Measurements from ENCODE around the gene C1QTNF3.

DNA sequence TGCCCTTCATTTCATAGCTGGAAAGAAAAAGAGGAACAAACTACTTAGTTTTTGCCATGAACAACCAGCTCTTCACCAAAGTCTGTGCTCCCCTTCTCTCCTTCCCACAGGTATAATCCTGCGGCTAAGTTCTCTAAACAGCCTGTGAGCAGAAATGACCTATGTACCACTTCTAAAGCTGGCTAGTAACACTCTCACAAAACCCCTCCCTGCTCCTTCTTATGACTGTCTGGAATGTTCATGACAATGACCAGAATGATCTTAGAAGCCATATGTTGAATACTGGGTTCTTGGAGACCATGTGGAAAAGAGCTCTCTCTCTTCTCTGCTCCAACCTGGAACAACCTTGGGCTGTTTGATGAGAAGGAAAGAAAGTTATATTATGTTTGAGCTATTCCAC, 22.3 kb downstream of the C1QTNF3 start:
- TF ChIP-seq, protein P1, sequence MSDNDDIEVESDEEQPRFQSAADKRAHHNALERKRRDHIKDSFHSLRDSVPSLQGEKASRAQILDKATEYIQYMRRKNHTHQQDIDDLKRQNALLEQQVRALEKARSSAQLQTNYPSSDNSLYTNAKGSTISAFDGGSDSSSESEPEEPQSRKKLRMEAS (CRISPR knock-in tag; IDR thresholded peaks at IDR 0.05): no peak
- TF ChIP-seq TCF7 (CRISPR knock-in tag; IDR thresholded peaks at IDR 0.05; ENCODE audit: low read depth) (no peak), GTF2I (CRISPR knock-in tag; conservative IDR thresholded peaks at IDR 0.05) (no peak), CBFB (CRISPR knock-in tag; IDR thresholded peaks at IDR 0.05; ENCODE audit: low read depth) (no peak), TEAD1 (CRISPR knock-in tag; IDR thresholded peaks at IDR 0.05) (no peak), MXD4 (CRISPR knock-in tag; IDR thresholded peaks at IDR 0.05; ENCODE audit: borderline replicate concordance) (no peak), TEAD4 (CRISPR knock-in tag; IDR thresholded peaks at IDR 0.05) (no peak), ZBTB21 (CRISPR knock-in tag; IDR thresholded peaks at IDR 0.05; ENCODE audit: borderline replicate concordance) (no peak), GABPB1 (CRISPR knock-in tag; IDR thresholded peaks at IDR 0.05) (no peak), NR3C1 (CRISPR knock-in tag; conservative IDR thresholded peaks at IDR 0.05; ENCODE audit: low read depth) (no peak)
- TF ChIP-seq, protein P2, sequence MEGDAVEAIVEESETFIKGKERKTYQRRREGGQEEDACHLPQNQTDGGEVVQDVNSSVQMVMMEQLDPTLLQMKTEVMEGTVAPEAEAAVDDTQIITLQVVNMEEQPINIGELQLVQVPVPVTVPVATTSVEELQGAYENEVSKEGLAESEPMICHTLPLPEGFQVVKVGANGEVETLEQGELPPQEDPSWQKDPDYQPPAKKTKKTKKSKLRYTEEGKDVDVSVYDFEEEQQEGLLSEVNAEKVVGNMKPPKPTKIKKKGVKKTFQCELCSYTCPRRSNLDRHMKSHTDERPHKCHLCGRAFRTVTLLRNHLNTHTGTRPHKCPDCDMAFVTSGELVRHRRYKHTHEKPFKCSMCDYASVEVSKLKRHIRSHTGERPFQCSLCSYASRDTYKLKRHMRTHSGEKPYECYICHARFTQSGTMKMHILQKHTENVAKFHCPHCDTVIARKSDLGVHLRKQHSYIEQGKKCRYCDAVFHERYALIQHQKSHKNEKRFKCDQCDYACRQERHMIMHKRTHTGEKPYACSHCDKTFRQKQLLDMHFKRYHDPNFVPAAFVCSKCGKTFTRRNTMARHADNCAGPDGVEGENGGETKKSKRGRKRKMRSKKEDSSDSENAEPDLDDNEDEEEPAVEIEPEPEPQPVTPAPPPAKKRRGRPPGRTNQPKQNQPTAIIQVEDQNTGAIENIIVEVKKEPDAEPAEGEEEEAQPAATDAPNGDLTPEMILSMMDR (IDR thresholded peaks at IDR 0.05): no peak
- TF ChIP-seq, protein P3, sequence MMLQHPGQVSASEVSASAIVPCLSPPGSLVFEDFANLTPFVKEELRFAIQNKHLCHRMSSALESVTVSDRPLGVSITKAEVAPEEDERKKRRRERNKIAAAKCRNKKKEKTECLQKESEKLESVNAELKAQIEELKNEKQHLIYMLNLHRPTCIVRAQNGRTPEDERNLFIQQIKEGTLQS (CRISPR knock-in tag; conservative IDR thresholded peaks at IDR 0.05): no peak
- TF ChIP-seq, protein P4, sequence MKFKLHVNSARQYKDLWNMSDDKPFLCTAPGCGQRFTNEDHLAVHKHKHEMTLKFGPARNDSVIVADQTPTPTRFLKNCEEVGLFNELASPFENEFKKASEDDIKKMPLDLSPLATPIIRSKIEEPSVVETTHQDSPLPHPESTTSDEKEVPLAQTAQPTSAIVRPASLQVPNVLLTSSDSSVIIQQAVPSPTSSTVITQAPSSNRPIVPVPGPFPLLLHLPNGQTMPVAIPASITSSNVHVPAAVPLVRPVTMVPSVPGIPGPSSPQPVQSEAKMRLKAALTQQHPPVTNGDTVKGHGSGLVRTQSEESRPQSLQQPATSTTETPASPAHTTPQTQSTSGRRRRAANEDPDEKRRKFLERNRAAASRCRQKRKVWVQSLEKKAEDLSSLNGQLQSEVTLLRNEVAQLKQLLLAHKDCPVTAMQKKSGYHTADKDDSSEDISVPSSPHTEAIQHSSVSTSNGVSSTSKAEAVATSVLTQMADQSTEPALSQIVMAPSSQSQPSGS (CRISPR knock-in tag; IDR thresholded peaks at IDR 0.05; ENCODE audit: borderline replicate concordance, low read depth): no peak
- TF ChIP-seq, protein P5, sequence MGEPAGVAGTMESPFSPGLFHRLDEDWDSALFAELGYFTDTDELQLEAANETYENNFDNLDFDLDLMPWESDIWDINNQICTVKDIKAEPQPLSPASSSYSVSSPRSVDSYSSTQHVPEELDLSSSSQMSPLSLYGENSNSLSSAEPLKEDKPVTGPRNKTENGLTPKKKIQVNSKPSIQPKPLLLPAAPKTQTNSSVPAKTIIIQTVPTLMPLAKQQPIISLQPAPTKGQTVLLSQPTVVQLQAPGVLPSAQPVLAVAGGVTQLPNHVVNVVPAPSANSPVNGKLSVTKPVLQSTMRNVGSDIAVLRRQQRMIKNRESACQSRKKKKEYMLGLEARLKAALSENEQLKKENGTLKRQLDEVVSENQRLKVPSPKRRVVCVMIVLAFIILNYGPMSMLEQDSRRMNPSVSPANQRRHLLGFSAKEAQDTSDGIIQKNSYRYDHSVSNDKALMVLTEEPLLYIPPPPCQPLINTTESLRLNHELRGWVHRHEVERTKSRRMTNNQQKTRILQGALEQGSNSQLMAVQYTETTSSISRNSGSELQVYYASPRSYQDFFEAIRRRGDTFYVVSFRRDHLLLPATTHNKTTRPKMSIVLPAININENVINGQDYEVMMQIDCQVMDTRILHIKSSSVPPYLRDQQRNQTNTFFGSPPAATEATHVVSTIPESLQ (CRISPR knock-in tag; IDR thresholded peaks at IDR 0.05): no peak

All from WTC11 (cell line).